Keratinocyte (primary cell): ENCODE results near the gene CHI3L1. TPM values are rescaled to one million over a fixed set of nuclear protein-coding genes. Genes with fewer than 3 reads are reported as not detected.

ENCODE experiments used
- DNase-seq: peaks from one replicate; pipeline ENCODE4 v3.0.0-alpha.2; 2011; ENCODE audit warnings: low read depth, missing footprints, low spot score
- FAIRE-seq: peaks from 2 replicates; lab custom pipeline; 2011; peaks lifted over from hg19 to GRCh38; lab: Jason Lieb, UNC
- H2AFZ ChIP-seq: 2 replicates; pipeline ENCODE4 v1.6.0; 2012; ENCODE audit warnings: low read length, control low read depth, inconsistent platforms; ENCODE audit not compliant: control insufficient read depth
- H3K27ac ChIP-seq: 2 replicates; pipeline ENCODE4 v1.5.1; 2011; ENCODE audit warnings: low read length; ENCODE audit not compliant: control insufficient read depth, insufficient read depth
- H3K27me3 ChIP-seq: 3 replicates; pipeline ENCODE4 v1.6.0; 2011; ENCODE audit warnings: low read length; ENCODE audit not compliant: control insufficient read depth, insufficient read depth; ENCODE audit errors: extremely low read depth
- H3K36me3 ChIP-seq, 2 experiments: 2 replicates in 1 of 2; 3 replicates in 1 of 2; pipeline ENCODE4 v1.5.1; 2011; ENCODE audit warnings: low read length in 2 of 2, mild to moderate bottlenecking in 1 of 2; ENCODE audit not compliant: control insufficient read depth in 2 of 2, insufficient read depth in 2 of 2; ENCODE audit errors: extremely low read depth in 1 of 2
- H3K4me1 ChIP-seq: 3 replicates; pipeline ENCODE4 v1.5.1; 2011; ENCODE audit warnings: low read length; ENCODE audit not compliant: control insufficient read depth, insufficient read depth; ENCODE audit errors: extremely low read depth
- H3K4me2 ChIP-seq: 3 replicates; pipeline ENCODE4 v1.6.0; 2011; ENCODE audit warnings: low read depth, low read length; ENCODE audit not compliant: control insufficient read depth, insufficient read depth; ENCODE audit errors: extremely low read depth
- H3K4me3 ChIP-seq, 3 experiments: fragments of 200-600 bp in 1 of 3; sonication (generic) in 1 of 3; 2 replicates in 2 of 3; 3 replicates in 1 of 3; pipeline ENCODE4 v1.5.1; 2011 to 2016; ENCODE audit warnings: low read length in 3 of 3, mild to moderate bottlenecking in 3 of 3, control low read depth in 2 of 3, inconsistent platforms in 1 of 3, low read depth in 1 of 3, mixed read lengths in 1 of 3, mixed run types in 1 of 3, moderate library complexity in 1 of 3; ENCODE audit not compliant: control insufficient read depth in 2 of 3, insufficient read depth in 2 of 3; ENCODE audit errors: extremely low read depth in 1 of 3
- H3K79me2 ChIP-seq: 2 replicates; pipeline ENCODE4 v1.6.0; 2012; ENCODE audit warnings: low read length; ENCODE audit not compliant: control insufficient read depth, insufficient read depth
- H3K9ac ChIP-seq: 3 replicates; pipeline ENCODE4 v1.6.0; 2011; ENCODE audit warnings: low read length; ENCODE audit not compliant: control insufficient read depth, insufficient read depth; ENCODE audit errors: extremely low read depth
- H3K9me1 ChIP-seq: 3 replicates; pipeline ENCODE4 v1.6.0; 2011; ENCODE audit warnings: low read length; ENCODE audit not compliant: control insufficient read depth, insufficient read depth; ENCODE audit errors: extremely low read depth
- H3K9me3 ChIP-seq: 2 replicates; pipeline ENCODE4 v1.5.1; 2012; ENCODE audit warnings: low read depth, low read length; ENCODE audit not compliant: control insufficient read depth
- H4K20me1 ChIP-seq: 3 replicates; pipeline ENCODE4 v1.6.0; 2011; ENCODE audit warnings: low read length; ENCODE audit not compliant: control insufficient read depth, insufficient read depth; ENCODE audit errors: extremely low read depth
- EZH2 ChIP-seq: IDR thresholded peaks from one replicate; pipeline ENCODE4 v1.6.1; 2012; ENCODE audit warnings: inconsistent platforms, mild to moderate bottlenecking, low read length, moderate library complexity
- dilution Hi-C: fragments of 300-500 bp; cut with MboI; formaldehyde crosslinking; loops from one replicate; pipeline ENCODE4 v1.7.0; 2020; ENCODE audit warnings: low sequenced_read_pairs; ENCODE audit not compliant: extremely low pct_ligation_motif_present
- polyA plus RNA-seq, 5 experiments: library from polyadenylated mRNA; depleted of rRNA in 3 of 5; stranded (reverse) in 3 of 5; stranded (forward) in 1 of 5; unstranded in 1 of 5; fragments of >200 nt; gene quantifications; 1 replicate in 1 of 5; 2 replicates in 3 of 5; 3 replicates in 1 of 5; pipeline versions ENCODE4 v1.2.1 to v1.2.3, GENCODE V29; 2011 to 2012; ENCODE audit warnings: missing spikeins in 2 of 5, low read depth in 1 of 5, low replicate concordance in 1 of 5
- TF ChIP-seq, protein P1 (sequence below), 3 experiments: IDR thresholded peaks in 1 of 3; conservative IDR thresholded peaks in 1 of 3; optimal IDR thresholded peaks in 1 of 3; 2 replicates in 2 of 3; 3 replicates in 1 of 3; pipeline versions ENCODE3 to v1.5.1; 2011; ENCODE audit warnings: low read length in 3 of 3, mild to moderate bottlenecking in 3 of 3, moderate library complexity in 2 of 3, control low read depth in 1 of 3, inconsistent platforms in 1 of 3; ENCODE audit not compliant: insufficient read depth in 2 of 3; ENCODE audit errors: extremely low read depth in 1 of 3

The CHI3L1 gene
- polyA plus RNA-seq, 1 donor (not counting 4 experiments of a cell fraction or from before 2014, with no cell fraction given) = 0.20 TPM

DNA sequence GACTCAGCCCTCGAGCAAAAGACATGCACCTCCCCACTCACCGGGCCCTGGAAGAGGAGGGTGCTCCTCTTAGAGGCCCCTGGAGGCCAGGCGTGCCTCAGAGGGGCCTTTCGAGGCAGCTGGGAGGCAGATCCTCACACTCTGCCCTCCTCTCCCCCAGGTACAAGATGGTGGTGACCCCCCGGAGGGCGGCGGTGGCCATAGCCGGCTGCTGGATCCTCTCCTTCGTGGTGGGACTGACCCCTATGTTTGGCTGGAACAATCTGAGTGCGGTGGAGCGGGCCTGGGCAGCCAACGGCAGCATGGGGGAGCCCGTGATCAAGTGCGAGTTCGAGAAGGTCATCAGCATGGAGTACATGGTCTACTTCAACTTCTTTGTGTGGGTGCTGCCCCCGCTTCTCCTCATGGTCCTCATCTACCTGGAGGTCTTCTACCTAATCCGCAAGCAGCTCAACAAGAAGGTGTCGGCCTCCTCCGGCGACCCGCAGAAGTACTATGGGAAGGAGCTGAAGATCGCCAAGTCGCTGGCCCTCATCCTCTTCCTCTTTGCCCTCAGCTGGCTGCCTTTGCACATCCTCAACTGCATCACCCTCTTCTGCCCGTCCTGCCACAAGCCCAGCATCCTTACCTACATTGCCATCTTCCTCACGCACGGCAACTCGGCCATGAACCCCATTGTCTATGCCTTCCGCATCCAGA, 21.3 kb downstream of the CHI3L1 start:
- no peaks in the 10 kb centered on the region for H3K4me1 ChIP-seq

DNA sequence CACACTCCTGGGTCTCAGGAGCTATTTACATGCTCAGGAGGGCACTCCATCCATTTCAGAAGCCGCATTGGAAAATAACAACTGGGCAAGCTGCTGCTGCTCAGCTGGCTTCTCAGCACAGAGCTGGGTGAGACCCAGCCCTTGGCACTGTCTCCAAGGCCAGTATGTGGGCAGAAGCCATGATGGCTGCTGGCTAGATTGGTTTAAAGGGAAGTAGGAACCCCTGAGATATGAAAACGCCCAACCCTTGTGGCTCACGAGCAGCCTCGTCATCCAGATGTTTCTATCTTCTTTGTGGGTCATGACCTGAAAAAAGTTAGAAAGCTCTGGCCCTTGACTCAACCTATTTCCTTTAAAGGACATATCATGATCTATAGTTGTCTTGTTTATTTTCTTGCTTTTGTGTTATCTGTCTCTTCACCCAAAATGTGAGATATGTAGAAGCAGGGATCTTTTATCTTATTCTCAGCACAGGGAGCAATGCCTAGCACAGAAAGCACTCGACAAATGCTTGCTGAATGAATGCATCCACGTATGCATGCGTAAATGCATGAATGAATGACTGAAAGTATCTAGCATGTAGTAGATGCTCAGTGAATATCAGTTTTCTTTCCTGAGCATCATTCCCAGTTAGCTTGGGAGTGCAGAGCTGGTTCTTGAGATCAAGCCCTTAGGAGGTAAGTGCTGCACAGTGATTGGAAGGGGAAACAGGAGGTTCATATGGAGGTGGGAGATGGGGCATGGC, 22.4 kb downstream of the CHI3L1 start:
- H3K9me3 ChIP-seq = no peaks in the 10 kb centered on the region
- H4K20me1 ChIP-seq = no peaks in the 10 kb centered on the region
- peaks cover 25% of the 10 kb centered on the region for H3K27me3 ChIP-seq
- H3K4me3 ChIP-seq = no peak overlapping the region
- H2AFZ ChIP-seq = no peak overlapping the region
- no peaks in the 10 kb centered on the region for H3K9me1 ChIP-seq
- no peaks in the 10 kb centered on the region for H3K36me3 ChIP-seq
- FAIRE-seq (no peak), DNase-seq (no peak)
- H3K9ac ChIP-seq = no peak overlapping the region
- TF ChIP-seq EZH2 = no peak
- TF ChIP-seq, protein P1, sequence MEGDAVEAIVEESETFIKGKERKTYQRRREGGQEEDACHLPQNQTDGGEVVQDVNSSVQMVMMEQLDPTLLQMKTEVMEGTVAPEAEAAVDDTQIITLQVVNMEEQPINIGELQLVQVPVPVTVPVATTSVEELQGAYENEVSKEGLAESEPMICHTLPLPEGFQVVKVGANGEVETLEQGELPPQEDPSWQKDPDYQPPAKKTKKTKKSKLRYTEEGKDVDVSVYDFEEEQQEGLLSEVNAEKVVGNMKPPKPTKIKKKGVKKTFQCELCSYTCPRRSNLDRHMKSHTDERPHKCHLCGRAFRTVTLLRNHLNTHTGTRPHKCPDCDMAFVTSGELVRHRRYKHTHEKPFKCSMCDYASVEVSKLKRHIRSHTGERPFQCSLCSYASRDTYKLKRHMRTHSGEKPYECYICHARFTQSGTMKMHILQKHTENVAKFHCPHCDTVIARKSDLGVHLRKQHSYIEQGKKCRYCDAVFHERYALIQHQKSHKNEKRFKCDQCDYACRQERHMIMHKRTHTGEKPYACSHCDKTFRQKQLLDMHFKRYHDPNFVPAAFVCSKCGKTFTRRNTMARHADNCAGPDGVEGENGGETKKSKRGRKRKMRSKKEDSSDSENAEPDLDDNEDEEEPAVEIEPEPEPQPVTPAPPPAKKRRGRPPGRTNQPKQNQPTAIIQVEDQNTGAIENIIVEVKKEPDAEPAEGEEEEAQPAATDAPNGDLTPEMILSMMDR (optimal IDR thresholded peaks at IDR 0.05 in 1 of 3, IDR thresholded peaks at IDR 0.05 in 1 of 3, conservative IDR thresholded peaks at IDR 0.05 in 1 of 3; ENCODE audit: extremely low read depth in 1 of 3, insufficient read depth in 2 of 3, low read length in 3 of 3) = no peak
- dilution Hi-C loops = no loop called here
- no peak overlapping the region for H3K4me2 ChIP-seq
- no peaks in the 10 kb centered on the region for H3K4me1 ChIP-seq
- H3K27ac ChIP-seq = no peak overlapping the region
- no peaks in the 10 kb centered on the region for H3K79me2 ChIP-seq

More for the DNA sequence above, 21.3 kb downstream of the CHI3L1 start:
- H3K36me3 ChIP-seq = no peaks in the 10 kb centered on the region
- FAIRE-seq = no peak
- no peak for DNase-seq
- H3K9ac ChIP-seq = no peak overlapping the region
- TF ChIP-seq EZH2 = no peak
- TF ChIP-seq, protein P1 (optimal IDR thresholded peaks at IDR 0.05 in 1 of 3, IDR thresholded peaks at IDR 0.05 in 1 of 3, conservative IDR thresholded peaks at IDR 0.05 in 1 of 3; ENCODE audit: extremely low read depth in 1 of 3, insufficient read depth in 2 of 3, low read length in 3 of 3) = no peak
- dilution Hi-C loops = no loop called here
- no peaks in the 10 kb centered on the region for H3K79me2 ChIP-seq
- no peak overlapping the region for H3K27ac ChIP-seq
- no peak overlapping the region for H3K4me3 ChIP-seq
- no peaks in the 10 kb centered on the region for H3K9me3 ChIP-seq
- H4K20me1 ChIP-seq = no peaks in the 10 kb centered on the region
- H2AFZ ChIP-seq = no peak overlapping the region
- H3K27me3 ChIP-seq = peaks cover 22% of the 10 kb centered on the region
- no peak overlapping the region for H3K4me2 ChIP-seq
- H3K9me1 ChIP-seq = no peaks in the 10 kb centered on the region
